Fibroblast of pulmonary artery (primary cell): ENCODE data around the gene CPB2.

Experiments used
- DNase-seq: peaks from one replicate; pipeline ENCODE4 v3.0.0-alpha.2; 2010; ENCODE audit warnings: low read depth
- H3K4me3 ChIP-seq: replicated peaks from 2 replicates; pipeline ENCODE4 v1.5.1; 2011; ENCODE audit warnings: low read depth, mild to moderate bottlenecking, control low read depth, low read length, moderate library complexity
- TF ChIP-seq, protein P1 (sequence below): IDR thresholded peaks from 2 replicates; pipeline ENCODE4 v1.5.1; 2011; ENCODE audit warnings: mild to moderate bottlenecking, control low read depth, low read length, inconsistent platforms; ENCODE audit errors: missing control alignments

Gene CPB2, protein sequence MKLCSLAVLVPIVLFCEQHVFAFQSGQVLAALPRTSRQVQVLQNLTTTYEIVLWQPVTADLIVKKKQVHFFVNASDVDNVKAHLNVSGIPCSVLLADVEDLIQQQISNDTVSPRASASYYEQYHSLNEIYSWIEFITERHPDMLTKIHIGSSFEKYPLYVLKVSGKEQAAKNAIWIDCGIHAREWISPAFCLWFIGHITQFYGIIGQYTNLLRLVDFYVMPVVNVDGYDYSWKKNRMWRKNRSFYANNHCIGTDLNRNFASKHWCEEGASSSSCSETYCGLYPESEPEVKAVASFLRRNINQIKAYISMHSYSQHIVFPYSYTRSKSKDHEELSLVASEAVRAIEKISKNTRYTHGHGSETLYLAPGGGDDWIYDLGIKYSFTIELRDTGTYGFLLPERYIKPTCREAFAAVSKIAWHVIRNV

DNA sequence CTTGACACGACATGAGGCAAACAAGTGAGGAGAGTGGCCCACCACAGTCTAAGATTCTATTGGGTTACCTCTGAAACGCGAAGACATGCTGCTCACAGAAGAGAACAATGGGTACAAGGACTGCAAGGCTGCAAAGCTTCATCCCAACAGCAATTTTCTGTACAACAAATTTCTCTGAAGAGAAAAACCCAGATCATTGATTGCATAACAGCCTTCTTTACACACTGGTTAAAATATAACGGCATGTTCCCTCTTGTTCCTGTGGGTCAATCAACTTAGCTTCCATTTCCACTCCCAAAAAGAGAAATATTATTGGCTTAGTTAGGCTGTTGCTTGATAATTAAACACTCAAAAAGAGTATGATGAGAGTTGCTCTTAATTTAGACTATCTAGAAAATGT lies at the start of gene CPB2:
Gene CPB2 (minus strand): TSS at position 166 of the 400 bp plus-strand sequence. CDS start 24 bp downstream, at position 142.
- H3K4me3 ChIP-seq, result no peak within 1 kb of the TSS
- DNase-seq, result no peak
- TF ChIP-seq, protein P1, sequence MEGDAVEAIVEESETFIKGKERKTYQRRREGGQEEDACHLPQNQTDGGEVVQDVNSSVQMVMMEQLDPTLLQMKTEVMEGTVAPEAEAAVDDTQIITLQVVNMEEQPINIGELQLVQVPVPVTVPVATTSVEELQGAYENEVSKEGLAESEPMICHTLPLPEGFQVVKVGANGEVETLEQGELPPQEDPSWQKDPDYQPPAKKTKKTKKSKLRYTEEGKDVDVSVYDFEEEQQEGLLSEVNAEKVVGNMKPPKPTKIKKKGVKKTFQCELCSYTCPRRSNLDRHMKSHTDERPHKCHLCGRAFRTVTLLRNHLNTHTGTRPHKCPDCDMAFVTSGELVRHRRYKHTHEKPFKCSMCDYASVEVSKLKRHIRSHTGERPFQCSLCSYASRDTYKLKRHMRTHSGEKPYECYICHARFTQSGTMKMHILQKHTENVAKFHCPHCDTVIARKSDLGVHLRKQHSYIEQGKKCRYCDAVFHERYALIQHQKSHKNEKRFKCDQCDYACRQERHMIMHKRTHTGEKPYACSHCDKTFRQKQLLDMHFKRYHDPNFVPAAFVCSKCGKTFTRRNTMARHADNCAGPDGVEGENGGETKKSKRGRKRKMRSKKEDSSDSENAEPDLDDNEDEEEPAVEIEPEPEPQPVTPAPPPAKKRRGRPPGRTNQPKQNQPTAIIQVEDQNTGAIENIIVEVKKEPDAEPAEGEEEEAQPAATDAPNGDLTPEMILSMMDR, result no peak

DNA sequence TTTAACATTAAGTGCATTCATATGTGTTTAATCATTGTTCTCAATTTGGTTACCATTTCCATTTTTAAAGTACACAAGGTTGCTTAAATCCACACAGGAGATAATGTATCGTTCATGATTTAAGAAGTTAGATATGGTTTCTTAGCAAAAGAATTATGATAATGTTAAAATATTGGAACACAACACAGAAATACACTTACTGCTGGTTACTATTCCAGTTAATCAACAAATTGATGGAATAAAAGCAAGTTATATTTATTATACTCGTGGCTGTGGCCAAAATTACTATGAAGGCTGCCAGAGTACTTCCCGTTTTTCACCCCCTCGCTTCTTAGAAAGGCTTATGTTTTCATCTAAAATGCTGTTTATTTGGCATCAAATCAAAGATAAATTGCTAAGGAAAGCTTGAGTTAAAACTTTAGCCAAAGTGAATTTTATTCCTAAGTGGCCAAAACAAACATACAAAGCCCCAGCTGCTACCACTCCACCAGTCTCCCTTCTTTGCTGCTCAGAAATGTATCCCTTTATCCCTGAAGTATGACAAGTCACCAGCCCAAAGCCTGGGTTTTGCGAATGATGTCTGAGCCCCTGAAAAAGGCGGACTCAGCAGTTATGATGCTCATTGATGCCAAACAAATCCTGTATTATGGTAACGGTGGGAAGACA lies 49.4 kb upstream of the CPB2 start:
- no peak overlapping the region for H3K4me3 ChIP-seq
- no peak for DNase-seq
- TF ChIP-seq, protein P1, result no peak

DNA sequence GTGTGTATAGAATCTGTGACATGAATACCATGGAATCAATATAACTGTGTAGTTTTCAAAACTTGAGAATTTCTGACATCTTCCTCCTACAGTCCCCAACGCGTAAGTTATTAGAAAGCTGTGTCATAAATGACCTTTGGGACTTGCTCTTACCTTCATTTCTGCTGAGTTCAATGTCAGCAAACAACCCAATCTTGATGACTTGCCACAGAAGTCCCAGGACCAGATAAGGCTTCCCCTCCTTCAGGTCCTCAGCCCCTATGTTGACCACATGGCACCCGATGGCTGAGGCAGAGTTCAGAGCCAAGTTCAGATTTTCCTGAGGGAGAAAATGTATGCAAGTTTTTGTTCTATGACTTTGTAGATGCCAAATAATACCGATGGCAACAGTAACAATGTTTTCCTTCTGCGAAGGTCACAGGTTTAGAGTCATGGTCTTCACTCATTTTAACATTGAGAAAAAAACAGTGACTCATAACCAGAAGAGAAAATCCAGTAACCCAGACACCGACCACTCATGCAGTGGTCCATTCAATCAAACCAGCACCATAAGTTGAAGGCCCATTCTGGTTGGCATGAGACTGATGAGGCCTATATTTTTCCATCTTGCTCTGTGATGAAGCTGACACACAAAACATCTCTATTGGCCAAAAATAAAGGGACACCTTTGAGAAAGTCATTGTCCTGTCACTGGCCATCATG lies 47.9 kb upstream of the CPB2 start:
- TF ChIP-seq, protein P1, result no peak
- no peak overlapping the region for H3K4me3 ChIP-seq
- no peak for DNase-seq

DNA sequence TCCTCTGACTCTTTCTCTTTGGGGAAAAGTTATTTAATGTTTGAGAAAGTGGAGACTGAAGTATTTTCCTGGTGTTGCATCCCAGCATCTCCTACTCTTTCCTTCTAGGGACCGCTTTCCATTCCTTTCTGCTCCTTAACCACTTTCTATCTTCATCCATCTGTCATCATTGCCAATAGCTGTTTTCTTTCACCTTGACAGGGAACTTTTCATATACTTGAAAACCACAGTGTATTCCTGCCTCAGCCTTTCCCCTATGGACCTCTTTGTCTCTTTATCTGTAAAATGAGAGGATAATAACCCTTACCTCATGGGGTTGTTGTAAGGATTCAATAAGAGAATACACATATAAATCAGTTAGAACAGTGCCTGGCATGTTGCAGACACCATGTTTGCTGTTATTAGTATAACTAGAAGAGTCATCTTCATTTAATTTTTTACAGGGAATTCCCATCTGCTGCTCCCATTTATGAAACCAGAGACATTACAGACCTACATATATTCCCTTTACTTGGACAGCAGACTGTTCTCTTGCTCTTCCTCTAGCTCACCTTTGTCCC lies 45.4 kb upstream of the CPB2 start:
- H3K4me3 ChIP-seq, result no peak overlapping the region
- TF ChIP-seq, protein P1, result no peak
- DNase-seq, result no peak

DNA sequence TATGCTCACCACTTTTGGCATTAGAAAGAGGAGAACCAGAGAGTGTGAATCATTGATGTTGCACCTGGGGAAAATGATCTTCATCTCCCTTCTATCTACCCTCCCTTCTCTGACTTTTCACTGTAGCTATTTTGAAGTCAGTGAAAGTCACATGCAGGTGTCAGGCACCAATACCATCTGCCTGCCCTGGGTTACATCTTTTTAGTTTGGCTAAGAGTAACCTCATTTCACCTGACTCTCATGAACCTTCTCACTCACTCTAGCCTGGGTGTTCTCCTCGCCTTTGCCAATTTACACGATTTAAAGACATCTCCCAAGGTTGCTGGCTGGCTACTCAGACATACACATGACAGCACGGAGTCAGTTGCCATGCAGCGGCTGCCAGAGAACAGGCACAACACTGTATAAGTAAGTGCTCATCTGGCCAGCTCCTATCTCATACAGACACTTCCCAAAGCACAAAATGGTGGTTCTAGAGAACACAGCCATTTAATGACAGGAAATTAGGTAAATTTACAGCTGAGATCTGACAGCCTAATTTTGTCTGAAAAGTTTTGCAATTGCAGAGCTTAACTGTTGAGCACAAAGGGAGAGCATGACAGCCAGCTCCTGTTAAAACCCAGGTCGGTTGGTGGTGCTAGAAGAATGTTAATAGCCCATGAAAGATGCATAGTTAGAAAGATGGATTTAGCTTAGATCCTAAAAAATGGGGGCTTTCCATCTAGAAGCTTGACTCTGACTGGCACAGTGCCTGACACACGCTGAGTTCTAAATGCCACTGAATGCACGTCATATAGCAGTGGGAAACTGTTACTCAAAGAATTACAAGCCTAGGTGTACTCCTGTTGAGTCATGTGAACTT lies 44.7 kb upstream of the CPB2 start:
- H3K4me3 ChIP-seq, result no peak overlapping the region
- TF ChIP-seq, protein P1, result no peak
- peak; percentile 24 for DNase-seq

DNA sequence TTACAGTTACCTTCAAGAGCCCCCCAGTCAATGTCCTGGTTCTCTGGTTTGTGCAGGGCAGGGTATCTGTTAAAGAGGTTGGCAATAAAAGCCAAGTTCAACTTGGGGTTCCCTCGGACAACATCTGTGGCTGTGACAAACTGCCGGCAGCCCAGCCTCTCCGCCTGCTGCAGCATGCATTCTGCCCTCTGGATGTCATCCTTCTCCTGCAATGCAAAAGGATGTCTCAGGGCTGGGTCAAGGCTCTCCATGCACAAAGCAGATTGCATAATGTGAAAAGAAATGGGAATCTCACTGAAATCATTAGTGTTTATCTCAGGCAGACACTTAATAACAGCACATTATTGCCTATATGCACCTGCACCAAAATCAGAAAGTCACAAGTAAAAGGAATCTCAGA lies 42.1 kb upstream of the CPB2 start:
- H3K4me3 ChIP-seq, result no peak overlapping the region
- TF ChIP-seq, protein P1, result peak; percentile 29
- DNase-seq, result peak; percentile 19
